HG02973 (cell line): ENCODE results near the gene CAMTA1.

ENCODE experiments used
- ATAC-seq: cut with Tn5 transposase; IDR thresholded peaks from one replicate; pipeline ENCODE4 v1.9.1; 2021; ENCODE audit warnings: moderate library complexity; ENCODE audit not compliant: unreplicated experiment

Gene CAMTA1

GRCh38 chr1:7716506-7716905 is 931.3 kb downstream of the CAMTA1 start:
- ATAC-seq, result no peak

- ATAC-seq, result no peak
Measured at GRCh38 chr1:7717748-7718368, 932.6 kb downstream of the CAMTA1 start.

- no peak for ATAC-seq
Measured at GRCh38 chr1:7719468-7720094, 934.3 kb downstream of the CAMTA1 start.

DNA sequence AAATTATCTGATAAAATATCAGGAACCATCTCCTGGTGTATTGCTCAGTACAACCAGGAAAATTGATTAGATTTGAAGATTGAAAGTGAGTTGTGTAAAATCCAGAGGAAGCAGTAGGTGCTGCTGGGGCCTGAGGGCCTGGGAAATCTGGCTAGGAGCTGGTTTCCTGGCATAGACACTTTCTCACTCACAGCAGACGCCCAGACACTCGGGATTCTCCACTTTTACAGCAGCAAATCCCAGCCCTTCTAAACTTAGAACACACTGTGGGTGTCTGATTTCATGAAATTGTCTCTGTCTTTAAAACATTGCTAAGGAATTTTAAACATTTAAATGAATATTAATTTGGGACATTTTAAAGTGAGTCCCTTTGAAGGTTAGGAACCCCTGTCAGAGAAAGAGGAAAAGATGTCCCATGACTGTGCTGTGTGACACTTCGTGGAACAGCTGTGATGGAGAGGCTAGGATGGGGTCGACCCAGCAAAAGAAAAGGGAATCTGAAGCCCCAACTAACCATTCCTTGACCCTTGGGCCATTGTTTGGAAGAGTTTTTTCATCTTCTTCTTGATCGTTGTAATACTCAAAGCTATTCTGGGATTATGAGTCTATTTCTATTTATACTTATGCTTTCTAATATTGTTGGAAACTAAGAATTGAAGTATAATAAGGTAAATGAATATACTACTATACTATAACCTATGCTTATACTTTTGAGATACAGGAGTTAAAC is 936.9 kb downstream of the CAMTA1 start:
- no peak for ATAC-seq

GRCh38 chr1:7722670-7723012 is 937.4 kb downstream of the CAMTA1 start:
- no peak for ATAC-seq

DNA sequence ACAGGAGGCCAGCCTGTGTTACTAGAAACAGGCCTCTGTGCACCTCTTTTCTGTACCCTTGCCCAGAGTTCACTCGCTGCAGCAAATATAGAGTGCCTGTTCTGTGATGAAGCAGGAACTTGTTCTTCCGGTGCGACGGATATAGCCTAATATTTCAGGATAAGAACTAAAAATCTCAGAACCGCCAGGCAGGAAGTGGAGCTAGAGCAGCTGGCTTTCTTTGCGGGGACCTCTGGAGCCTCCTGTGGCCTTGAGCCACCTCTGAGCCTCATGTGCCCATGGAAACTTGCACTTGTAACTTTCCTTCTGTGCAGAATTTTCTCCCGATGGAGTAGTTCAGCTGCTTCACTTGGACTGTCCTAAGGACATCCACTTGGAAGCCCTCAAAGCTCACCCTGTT is 941.4 kb downstream of the CAMTA1 start:
- ATAC-seq, result no peak

DNA sequence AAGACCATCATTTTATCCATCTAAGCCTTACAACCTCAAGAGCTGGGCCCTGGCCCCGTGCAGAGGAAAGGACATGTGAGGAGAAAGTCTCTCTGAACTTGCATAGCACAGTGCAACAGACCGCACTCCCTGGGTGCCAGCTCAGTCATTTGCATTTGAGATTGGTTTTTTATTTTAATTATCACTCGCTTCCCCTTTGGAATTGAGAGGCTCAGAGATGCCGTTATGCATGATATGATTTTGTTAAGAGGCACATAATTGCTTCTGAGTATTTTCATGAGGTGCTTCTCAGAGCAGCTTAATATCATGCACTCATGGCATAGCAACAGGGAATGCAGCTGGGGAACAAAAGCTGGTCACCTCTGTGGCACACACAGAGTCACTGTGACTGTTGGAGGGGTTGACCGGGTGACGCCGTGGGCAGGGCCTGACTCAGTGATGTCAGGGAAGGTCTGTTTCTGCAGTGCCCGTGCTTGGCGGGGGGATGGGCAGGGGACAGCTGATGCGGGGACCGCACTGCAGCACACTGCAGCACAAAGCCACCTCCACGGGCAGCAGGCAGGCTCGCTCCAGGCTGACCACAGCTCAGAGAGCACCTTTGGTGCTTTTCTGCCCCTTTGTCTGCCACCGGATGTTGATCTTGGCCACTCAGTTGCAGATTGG is 942.7 kb downstream of the CAMTA1 start:
- no peak for ATAC-seq

DNA sequence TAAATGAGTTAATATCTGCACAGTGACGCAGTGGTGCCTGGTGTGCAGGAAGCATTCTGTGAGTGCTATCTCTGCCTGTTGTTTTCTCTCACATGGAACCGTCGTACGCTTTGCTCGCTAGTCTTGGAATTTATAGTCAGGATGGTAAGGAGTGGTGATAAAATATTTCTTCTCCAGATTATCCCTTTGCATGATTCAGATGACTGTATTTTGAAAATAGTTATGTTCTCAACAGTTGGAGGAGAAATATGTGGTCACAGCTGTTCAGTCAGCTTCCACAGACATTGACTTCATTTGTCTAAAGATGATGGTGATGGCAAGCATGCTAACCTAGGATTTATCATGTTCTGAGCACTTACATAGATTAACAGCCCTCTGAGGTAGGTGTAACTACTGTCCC is 944.5 kb downstream of the CAMTA1 start:
- no peak for ATAC-seq

GRCh38 chr1:7732331-7732730 is 947.1 kb downstream of the CAMTA1 start:
- no peak for ATAC-seq

DNA sequence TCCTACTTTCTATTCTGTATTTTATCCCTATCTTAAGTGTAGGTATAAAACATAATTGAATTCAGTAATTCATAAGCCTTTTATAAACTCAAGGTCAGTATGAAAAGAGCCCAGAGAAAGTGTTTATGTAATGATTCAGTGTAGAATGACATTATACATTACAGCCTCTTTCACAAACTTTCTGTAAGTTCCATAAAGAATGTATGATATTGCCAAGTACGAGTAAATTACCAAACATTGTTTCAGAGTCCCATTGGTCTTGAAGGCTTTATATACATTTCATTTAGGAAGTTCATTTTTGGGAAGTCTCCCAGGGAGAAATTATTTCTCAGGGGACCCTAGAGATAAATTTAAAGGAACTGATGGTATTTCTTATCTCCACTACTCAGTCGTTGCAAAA is 948.0 kb downstream of the CAMTA1 start:
- ATAC-seq, result no peak

DNA sequence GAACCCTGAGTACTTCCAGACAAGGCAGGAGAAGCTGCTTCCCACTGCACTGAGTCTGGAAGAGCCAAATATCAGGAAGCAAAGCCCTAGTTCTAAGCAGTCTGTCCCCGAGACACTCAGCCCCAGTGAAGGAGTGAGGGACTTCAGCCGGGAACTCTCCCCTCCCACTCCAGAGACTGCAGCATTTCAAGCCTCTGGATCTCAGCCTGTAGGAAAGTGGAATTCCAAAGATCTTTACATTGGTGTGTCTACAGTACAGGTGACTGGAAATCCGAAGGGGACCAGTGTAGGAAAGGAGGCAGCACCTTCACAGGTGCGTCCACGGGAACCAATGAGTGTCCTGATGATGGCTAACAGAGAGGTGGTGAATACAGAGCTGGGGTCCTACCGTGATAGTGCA is 952.8 kb downstream of the CAMTA1 start:
- ATAC-seq, result no peak

- no peak for ATAC-seq
Measured at GRCh38 chr1:7743346-7743745, 958.1 kb downstream of the CAMTA1 start.

DNA sequence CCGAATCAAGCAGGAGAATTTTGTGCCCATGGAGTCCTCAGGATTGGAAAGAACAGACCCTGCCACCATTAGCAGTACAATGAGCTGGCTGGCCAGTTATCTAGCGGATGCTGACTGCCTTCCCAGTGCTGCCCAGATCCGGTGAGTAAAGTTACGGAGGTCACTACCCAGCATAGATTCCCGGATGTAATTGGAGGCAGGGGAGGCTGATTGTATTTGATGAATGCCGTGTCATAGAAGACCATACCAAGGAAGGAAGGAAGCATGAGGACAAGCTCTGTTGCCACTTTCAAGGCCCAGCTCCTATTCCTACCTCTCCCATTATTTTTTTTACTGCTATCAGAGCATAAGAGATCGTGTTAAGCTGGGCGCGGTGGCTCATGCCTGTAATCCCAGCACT is 959.6 kb downstream of the CAMTA1 start:
- ATAC-seq, result no peak

DNA sequence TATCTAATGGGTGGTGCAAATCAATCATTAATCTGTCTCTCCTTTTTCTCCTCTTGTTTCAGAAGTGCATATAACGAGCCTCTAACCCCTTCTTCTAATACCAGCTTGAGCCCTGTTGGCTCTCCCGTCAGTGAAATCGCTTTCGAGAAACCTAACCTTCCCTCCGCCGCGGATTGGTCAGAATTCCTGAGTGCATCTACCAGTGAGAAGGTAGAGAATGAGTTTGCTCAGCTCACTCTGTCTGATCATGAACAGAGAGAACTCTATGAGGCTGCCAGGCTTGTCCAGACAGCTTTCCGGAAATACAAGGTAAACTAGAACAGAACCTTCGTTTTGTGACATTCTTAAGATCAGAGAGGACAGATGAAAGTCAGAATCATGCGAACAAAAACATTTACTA is 960.5 kb downstream of the CAMTA1 start:
- ATAC-seq, result no peak

DNA sequence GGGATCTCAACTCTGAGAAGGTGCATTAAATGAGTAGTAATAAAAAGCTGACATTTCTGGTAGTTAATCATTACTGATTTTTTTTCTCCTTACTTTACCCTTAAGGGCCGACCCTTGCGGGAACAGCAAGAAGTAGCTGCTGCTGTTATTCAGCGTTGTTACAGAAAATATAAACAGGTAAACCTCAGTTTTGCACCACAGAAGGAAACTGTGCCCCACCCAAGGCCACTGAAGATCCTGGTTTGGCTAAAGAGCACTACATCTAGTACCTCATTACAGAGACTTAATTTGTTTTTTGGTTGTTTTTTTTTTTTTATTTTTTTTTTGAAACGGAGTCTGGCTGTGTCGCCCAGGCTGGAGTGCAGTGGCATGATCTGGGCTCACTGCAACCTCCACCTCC is 962.4 kb downstream of the CAMTA1 start:
- no peak for ATAC-seq

GRCh38 chr1:7749126-7749525 is 963.9 kb downstream of the CAMTA1 start:
- no peak for ATAC-seq

GRCh38 chr1:7751174-7751573 is 965.9 kb downstream of the CAMTA1 start:
- no peak for ATAC-seq

DNA sequence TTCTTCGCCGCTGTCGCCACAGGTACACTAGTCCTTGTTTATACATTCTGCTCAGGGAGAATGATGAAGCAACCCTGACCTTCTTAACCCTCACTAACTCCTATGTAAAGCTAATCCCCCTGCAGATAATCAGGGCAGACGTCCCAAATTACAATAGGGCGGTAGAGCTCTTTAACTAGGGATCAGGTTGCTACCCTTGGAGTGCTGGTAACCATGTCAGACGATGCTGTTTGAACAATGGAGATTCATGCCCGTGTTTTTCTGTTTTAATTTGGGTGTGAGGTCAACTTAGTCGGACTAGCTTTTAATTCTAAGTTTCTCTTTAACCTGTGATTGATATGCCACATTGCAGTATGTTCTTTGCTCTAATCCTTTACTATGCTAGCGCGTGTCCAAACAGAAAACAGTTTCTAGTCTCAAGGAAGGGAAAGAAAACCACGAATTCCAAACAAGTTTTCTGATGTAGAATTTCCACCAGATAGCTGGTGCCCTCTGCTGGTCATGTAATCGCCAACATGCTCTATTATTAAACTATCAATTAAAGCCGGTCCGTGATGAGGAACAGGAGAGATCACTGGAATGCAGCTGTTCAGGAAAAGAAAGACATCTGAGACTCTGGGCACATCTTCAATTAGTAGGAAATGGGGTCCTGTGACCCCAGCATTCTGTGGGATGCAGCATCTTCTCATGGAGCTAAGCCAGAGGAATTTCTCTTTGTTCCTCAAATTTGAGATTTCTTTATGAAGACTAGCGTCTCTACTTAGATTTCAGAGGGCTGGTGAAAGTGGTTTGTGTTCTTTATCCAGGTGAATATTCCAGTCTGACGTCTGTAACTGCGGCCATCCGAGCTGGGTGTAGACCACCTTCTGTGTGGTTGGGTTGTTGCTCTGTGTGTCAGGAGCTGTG is 967.5 kb downstream of the CAMTA1 start:
- no peak for ATAC-seq

- no peak for ATAC-seq
Measured at GRCh38 chr1:7753641-7754040, 968.4 kb downstream of the CAMTA1 start.

GRCh38 chr1:7754234-7754633 is 969.0 kb downstream of the CAMTA1 start:
- no peak for ATAC-seq

- ATAC-seq, result no peak
Measured at GRCh38 chr1:7755448-7755847, 970.2 kb downstream of the CAMTA1 start.
